ENCODE measurements around the gene PHF20.
"Not testable (repeated sequence)": the region's sequence is repeated elsewhere in the genome, so short reads cannot be mapped to it uniquely, and the experiment has no call there.

Gene PHF20

GRCh38 chr20:35891375-35891774, 119.6 kb downstream of the PHF20 start:
- H3K27ac Mint-ChIP-seq = no peak overlapping the region
- no peaks in the 10 kb centered on the region for H3K27me3 Mint-ChIP-seq
- H3K4me1 Mint-ChIP-seq (ENCODE audit: low read depth) = peaks cover 26% of the 10 kb centered on the region
- DNase-seq = no peak
- peaks cover 58% of the 10 kb centered on the region for H3K36me3 Mint-ChIP-seq (ENCODE audit: low read depth)
- H3K4me3 Mint-ChIP-seq = no peak overlapping the region
- H3K9me3 Mint-ChIP-seq = no peaks in the 10 kb centered on the region

DNA sequence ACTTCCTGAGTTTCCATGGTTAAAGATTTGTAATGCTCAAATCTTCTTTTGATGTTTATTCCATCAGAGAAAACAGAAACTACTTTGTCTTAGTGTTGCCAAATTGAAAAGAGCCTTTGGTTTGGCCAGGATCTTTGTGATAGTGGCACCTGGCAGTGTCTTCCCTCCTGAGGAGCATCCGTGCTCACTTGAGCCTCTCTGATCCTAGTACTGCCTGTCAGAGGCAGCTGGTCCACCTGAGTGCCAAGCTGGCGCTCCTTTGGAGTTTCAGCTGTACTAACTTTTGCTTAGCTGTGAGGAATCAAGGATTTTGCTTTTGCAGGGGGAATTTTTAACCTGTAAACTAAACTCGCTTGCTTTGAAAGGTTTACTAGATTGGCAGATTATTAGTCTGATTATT, 121.1 kb downstream of the PHF20 start:
- peaks cover 24% of the 10 kb centered on the region for H3K4me1 Mint-ChIP-seq (ENCODE audit: low read depth)
- H3K27ac Mint-ChIP-seq = peak overlapping the region; percentile 55
- H3K27me3 Mint-ChIP-seq = no peaks in the 10 kb centered on the region
- peaks cover 55% of the 10 kb centered on the region for H3K36me3 Mint-ChIP-seq (ENCODE audit: low read depth)
- H3K9me3 Mint-ChIP-seq = no peaks in the 10 kb centered on the region
- DNase-seq = no peak
- no peak overlapping the region for H3K4me3 Mint-ChIP-seq

- H3K4me1 Mint-ChIP-seq (ENCODE audit: low read depth) = peaks cover 24% of the 10 kb centered on the region
- no peaks in the 10 kb centered on the region for H3K27me3 Mint-ChIP-seq
- no peaks in the 10 kb centered on the region for H3K9me3 Mint-ChIP-seq
- no peak overlapping the region for H3K4me3 Mint-ChIP-seq
- no peak for DNase-seq
- H3K27ac Mint-ChIP-seq = no peak overlapping the region
- H3K36me3 Mint-ChIP-seq (ENCODE audit: low read depth) = peaks cover 49% of the 10 kb centered on the region
Observed at GRCh38 chr20:35893942-35894341, 122.1 kb downstream of the PHF20 start.

DNA sequence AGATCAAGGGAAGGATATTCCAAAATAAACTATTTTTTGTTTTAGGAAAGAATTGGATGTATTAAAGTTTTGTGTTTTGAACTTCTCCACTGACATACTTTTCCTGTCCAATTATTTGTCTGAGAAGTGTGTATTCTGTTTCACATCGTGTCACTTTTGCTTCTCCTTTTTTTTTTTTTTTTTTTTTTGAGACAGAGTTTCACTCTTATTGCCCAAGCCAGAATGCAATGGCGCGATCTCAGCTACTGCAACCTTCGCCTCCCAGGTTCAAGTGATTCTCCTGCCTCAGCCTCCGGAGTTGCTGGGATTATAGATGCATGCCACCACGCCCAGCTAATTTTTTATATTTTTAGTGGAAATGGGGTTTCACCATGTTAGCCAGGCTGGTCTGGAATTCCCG, 123.7 kb downstream of the PHF20 start:
- not testable (repeated sequence) for H3K4me3 Mint-ChIP-seq, DNase-seq, H3K27me3 Mint-ChIP-seq, H3K9me3 Mint-ChIP-seq, H3K27ac Mint-ChIP-seq
- peaks cover 24% of the 10 kb centered on the region for H3K4me1 Mint-ChIP-seq (ENCODE audit: low read depth)
- H3K36me3 Mint-ChIP-seq (ENCODE audit: low read depth) = peaks cover 62% of the 10 kb centered on the region

DNA sequence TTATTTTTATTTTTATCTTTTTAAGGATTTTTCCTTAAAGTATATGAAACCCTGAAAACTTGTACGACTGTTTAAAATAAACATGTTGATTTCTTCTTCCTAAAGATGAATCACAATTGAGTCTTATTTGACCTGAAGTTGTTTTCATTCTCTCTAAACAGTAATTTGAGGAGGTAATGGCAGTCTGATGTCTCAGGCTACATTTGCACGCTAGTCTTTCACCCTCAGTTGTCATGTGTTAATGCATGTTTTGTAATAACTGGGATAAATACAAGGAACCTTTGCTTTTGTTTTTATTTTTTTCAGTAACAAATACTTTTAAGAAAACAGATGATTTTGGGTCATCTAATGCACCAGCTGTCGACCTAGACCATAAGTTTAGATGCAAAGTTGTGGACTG, 127.2 kb downstream of the PHF20 start:
- Mint-ChIP-seq H3K27me3 (no peaks in the 10 kb centered on the region), H3K4me3 (no peak overlapping the region), H3K4me1 (ENCODE audit: low read depth) (peaks cover 18% of the 10 kb centered on the region), H3K9me3 (no peaks in the 10 kb centered on the region), H3K36me3 (ENCODE audit: low read depth) (peaks cover 71% of the 10 kb centered on the region), H3K27ac (no peak overlapping the region)
- DNase-seq = no peak

GRCh38 chr20:35901230-35901629, 129.4 kb downstream of the PHF20 start:
- not testable (repeated sequence) for H3K27me3 Mint-ChIP-seq, H3K27ac Mint-ChIP-seq, H3K9me3 Mint-ChIP-seq, H3K4me3 Mint-ChIP-seq, DNase-seq
- peaks cover 72% of the 10 kb centered on the region for H3K36me3 Mint-ChIP-seq (ENCODE audit: low read depth)
- H3K4me1 Mint-ChIP-seq (ENCODE audit: low read depth) = peaks cover 13% of the 10 kb centered on the region

DNA sequence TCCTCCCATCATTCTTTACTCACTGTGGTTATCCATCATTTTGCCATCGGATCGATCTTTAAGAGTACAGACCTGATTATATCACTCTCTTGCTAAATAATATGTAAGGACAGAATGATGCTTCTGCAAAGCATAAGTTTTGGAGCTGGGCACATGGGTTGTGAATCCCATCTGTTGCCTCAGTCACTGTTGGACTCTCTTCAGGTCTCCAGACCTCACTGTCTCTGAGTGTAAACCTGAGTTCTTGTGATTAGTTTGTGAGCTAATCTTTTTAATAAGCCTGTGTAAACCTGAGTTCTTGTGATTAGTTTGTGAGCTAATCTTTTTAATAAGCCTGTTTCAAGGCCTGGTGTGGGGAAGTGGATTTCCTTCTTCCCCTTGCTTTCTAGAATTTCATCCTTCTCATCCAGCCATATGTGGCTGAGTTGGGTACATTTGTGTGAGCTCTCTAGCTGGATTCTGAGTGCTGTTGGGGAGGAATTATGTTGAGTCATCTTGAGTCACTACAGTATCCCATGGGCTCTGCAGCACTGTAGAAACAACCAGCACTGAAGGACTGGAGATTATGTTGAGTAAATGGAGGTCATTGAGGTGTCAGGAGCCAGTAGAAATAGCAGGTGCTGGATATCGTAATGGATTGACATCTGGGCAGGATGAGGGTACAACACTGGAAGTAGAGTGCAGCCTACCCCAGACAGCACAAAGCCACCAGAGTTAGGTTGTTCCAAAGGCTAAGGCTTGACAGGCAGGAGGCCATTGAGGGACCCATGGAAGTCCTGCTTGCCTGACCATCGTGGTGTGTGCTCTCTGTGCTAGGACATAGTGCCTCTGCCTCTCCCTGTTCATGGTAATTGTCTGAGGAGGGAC, 130.1 kb downstream of the PHF20 start:
- Mint-ChIP-seq H3K9me3 (no peaks in the 10 kb centered on the region), H3K27ac (peak overlapping the region; percentile 19), H3K27me3 (no peaks in the 10 kb centered on the region), H3K4me3 (no peak overlapping the region), H3K4me1 (ENCODE audit: low read depth) (peaks cover 13% of the 10 kb centered on the region), H3K36me3 (ENCODE audit: low read depth) (peaks cover 74% of the 10 kb centered on the region)
- no peak for DNase-seq

- Mint-ChIP-seq H3K27me3 (no peaks in the 10 kb centered on the region), H3K36me3 (ENCODE audit: low read depth) (peaks cover 78% of the 10 kb centered on the region)
Observed at GRCh38 chr20:35902545-35902941, 130.7 kb downstream of the PHF20 start.

DNA sequence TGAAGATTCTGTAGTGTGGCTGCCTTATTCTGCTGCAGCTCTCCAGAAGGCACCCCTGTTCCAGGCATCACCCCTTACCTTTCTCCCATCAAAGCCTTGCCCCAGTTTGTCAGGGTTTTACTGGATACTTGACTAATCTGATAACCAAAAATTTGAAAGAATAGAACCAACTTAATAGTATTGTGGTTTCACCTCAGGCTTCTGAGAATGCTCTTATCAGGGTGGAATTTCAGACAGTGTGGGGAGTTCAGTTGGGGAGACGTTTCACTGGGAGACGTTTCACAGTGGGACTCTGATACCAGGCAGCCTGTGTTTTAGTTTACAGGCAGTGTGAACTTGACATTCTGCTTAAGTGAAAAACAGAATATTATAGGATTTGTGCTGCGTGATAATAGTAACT, 132.0 kb downstream of the PHF20 start:
- Mint-ChIP-seq H3K4me1 (ENCODE audit: low read depth) (peaks cover 25% of the 10 kb centered on the region), H3K27ac (no peak overlapping the region), H3K9me3 (no peaks in the 10 kb centered on the region), H3K36me3 (ENCODE audit: low read depth) (peaks cover 91% of the 10 kb centered on the region), H3K4me3 (no peak overlapping the region), H3K27me3 (no peaks in the 10 kb centered on the region)
- no peak for DNase-seq

More at GRCh38 chr20:35902545-35902941, 130.7 kb downstream of the PHF20 start:
- Mint-ChIP-seq H3K27ac (no peak overlapping the region), H3K4me3 (no peak overlapping the region), H3K9me3 (no peaks in the 10 kb centered on the region), H3K4me1 (ENCODE audit: low read depth) (peaks cover 13% of the 10 kb centered on the region)
- no peak for DNase-seq

GRCh38 chr20:35904982-35905663, 133.3 kb downstream of the PHF20 start:
- peaks cover 90% of the 10 kb centered on the region for H3K36me3 Mint-ChIP-seq (ENCODE audit: low read depth)
- H3K9me3 Mint-ChIP-seq = no peaks in the 10 kb centered on the region
- DNase-seq = no peak
- no peak overlapping the region for H3K4me3 Mint-ChIP-seq
- no peak overlapping the region for H3K27ac Mint-ChIP-seq
- peaks cover 38% of the 10 kb centered on the region for H3K4me1 Mint-ChIP-seq (ENCODE audit: low read depth)
- no peaks in the 10 kb centered on the region for H3K27me3 Mint-ChIP-seq

- no peak overlapping the region for H3K4me3 Mint-ChIP-seq
- no peaks in the 10 kb centered on the region for H3K27me3 Mint-ChIP-seq
- H3K36me3 Mint-ChIP-seq (ENCODE audit: low read depth) = peaks cover 86% of the 10 kb centered on the region
- peaks cover 35% of the 10 kb centered on the region for H3K4me1 Mint-ChIP-seq (ENCODE audit: low read depth)
- H3K27ac Mint-ChIP-seq = peak overlapping the region; percentile 44
- no peak for DNase-seq
- H3K9me3 Mint-ChIP-seq = no peaks in the 10 kb centered on the region
Observed at GRCh38 chr20:35907017-35907701, 135.3 kb downstream of the PHF20 start.

GRCh38 chr20:35908007-35908406, 136.2 kb downstream of the PHF20 start:
- Mint-ChIP-seq H3K36me3 (ENCODE audit: low read depth) (peaks cover 87% of the 10 kb centered on the region), H3K4me1 (ENCODE audit: low read depth) (peaks cover 33% of the 10 kb centered on the region), H3K27me3 (no peaks in the 10 kb centered on the region), H3K9me3 (no peaks in the 10 kb centered on the region), H3K4me3 (no peak overlapping the region), H3K27ac (peak overlapping the region; percentile 51)
- DNase-seq = no peak

DNA sequence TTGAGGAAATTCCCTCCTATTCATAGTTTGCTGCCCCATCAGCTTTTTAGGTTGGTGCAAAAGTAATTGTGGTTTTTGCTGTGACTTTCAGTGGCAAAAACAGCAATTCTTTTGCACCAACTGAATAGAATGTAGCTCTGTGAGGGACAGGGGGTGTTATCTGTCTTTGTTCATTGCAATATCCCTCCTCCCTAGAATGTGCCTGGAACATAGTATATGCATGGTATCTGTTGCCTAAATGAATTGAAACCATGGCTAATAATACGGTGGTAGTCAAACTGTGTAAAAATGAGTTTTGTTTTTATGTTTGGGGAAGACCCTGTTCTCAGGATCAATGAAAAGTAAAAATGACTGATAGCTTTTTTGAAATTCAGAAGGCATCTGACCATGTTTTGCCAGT, 137.4 kb downstream of the PHF20 start:
- H3K9me3 Mint-ChIP-seq = no peaks in the 10 kb centered on the region
- H3K27ac Mint-ChIP-seq = peak overlapping the region; percentile 67
- no peak for DNase-seq
- H3K27me3 Mint-ChIP-seq = no peaks in the 10 kb centered on the region
- peaks cover 29% of the 10 kb centered on the region for H3K4me1 Mint-ChIP-seq (ENCODE audit: low read depth)
- peaks cover 87% of the 10 kb centered on the region for H3K36me3 Mint-ChIP-seq (ENCODE audit: low read depth)
- no peak overlapping the region for H3K4me3 Mint-ChIP-seq

DNA sequence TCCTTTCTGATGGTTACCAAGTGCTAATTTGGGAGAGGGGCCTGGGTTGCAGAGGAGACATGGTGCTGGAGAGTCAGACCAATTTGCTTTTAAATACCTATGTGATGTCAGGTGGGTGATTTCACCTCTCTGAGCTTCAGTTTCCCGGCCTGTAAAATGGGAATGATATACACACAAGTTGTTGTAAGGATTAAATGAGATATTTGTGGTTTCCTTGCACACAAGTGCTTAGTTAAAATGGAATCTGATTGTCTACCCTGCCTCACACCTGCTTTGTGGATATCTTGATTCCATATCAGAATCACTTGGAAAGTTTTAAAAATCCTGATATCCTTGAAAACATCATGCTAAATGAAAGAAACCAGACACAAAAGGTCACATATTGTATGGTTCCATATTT, 138.0 kb downstream of the PHF20 start:
- peak overlapping the region; percentile 67 for H3K27ac Mint-ChIP-seq
- DNase-seq = no peak
- peaks cover 87% of the 10 kb centered on the region for H3K36me3 Mint-ChIP-seq (ENCODE audit: low read depth)
- H3K4me3 Mint-ChIP-seq = no peak overlapping the region
- H3K27me3 Mint-ChIP-seq = no peaks in the 10 kb centered on the region
- H3K9me3 Mint-ChIP-seq = no peaks in the 10 kb centered on the region
- H3K4me1 Mint-ChIP-seq (ENCODE audit: low read depth) = peaks cover 29% of the 10 kb centered on the region

- Mint-ChIP-seq H3K4me3 (no peak overlapping the region), H3K36me3 (ENCODE audit: low read depth) (peaks cover 82% of the 10 kb centered on the region), H3K27ac (no peak overlapping the region), H3K4me1 (ENCODE audit: low read depth) (peaks cover 27% of the 10 kb centered on the region), H3K27me3 (no peaks in the 10 kb centered on the region), H3K9me3 (no peaks in the 10 kb centered on the region)
- DNase-seq = no peak
Observed at GRCh38 chr20:35910254-35910653, 138.4 kb downstream of the PHF20 start.
